Stomach (tissue), 4 donors: ENCODE measurements around the gene TFIP11.

Experiments used
- CTCF ChIP-seq, 7 experiments: fragments of 450-650 bp in 4 of 7; fragments of 200-600 bp in 3 of 7; sonication (generic) in 3 of 7; IDR thresholded peaks; one replicate each; pipeline ENCODE4 v1.5.1; 2016 to 2019; ENCODE audit warnings: antibody characterized with exemption in 7 of 7, control low read depth in 2 of 7, mild to moderate bottlenecking in 1 of 7
- POLR2A ChIP-seq, 4 donors: fragments of 450-650 bp; IDR thresholded peaks; one replicate each; pipeline ENCODE4 v1.6.1; 2016; ENCODE audit warnings: antibody characterized with exemption in 4 of 4, control low read depth in 2 of 4, mild to moderate bottlenecking in 1 of 4, moderate library complexity in 1 of 4
- POLR2AphosphoS5 ChIP-seq, 3 donors: sonication (generic); formaldehyde crosslinking; IDR thresholded peaks; one replicate each; pipeline ENCODE4 v1.6.1; 2016; ENCODE audit warnings: antibody characterized with exemption in 3 of 3

GRCh38 chr22:26512149-26512793 lies at the start of gene TFIP11:
- peak; percentile 89 to 99 (median 95) for TF ChIP-seq POLR2AphosphoS5 (IDR thresholded peaks at IDR 0.05)
- no peak for TF ChIP-seq CTCF (IDR thresholded peaks at IDR 0.05)
- peak in 1 of 4 donors; percentile 36 for TF ChIP-seq POLR2A (IDR thresholded peaks at IDR 0.05)
